ENCODE data around the gene MAP3K5. TPM values are rescaled to one million over a fixed set of nuclear protein-coding genes. Genes with fewer than 3 reads are reported as not detected.

Gene MAP3K5
- total RNA-seq, 1 experiment from 2014 or later = 8.1 TPM

DNA sequence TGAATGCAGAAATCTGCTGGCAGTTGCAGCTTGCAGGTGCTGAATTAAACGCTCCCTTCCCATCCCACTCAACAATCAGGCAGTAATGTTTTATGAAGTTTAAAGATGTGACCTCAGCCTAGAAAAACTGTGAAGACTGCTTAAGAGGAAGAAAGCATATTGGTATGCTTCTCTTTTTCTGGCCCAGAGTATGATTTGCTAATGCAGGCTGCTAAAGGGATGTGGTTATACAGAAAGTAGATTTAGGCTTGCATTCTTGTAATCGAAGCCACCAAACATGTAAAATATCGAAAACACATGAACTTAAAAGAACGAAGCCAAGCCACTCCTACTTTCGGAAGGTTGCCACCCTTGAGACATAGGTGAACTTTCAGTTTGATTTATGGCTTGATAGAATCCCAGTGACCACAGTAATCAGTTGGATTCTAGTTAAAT is 40.7 kb downstream of the MAP3K5 start:
- H3K9me3 ChIP-seq (ENCODE audit: control insufficient read depth, insufficient read depth, low read depth, low read length) = no peaks in the 10 kb centered on the region
- no TSS peak for BruUV-seq (replicated peaks)

GRCh38 chr6:136750696-136751521 is 41.4 kb downstream of the MAP3K5 start:
- Histone ChIP-seq H3K4me1 (ENCODE audit: control insufficient read depth, insufficient read depth, low read length) (no peaks in the 10 kb centered on the region; the same call in 1 of the 2 replicates), H3K27ac (ENCODE audit: low read length) (no peak overlapping the region), H3K9me3 (ENCODE audit: control insufficient read depth, insufficient read depth, low read depth, low read length) (no peaks in the 10 kb centered on the region), H3K4me3 (ENCODE audit: low read depth in 2 of 2, low read length in 2 of 2) (no peak overlapping the region), H3K27me3 (ENCODE audit: control insufficient read depth, insufficient read depth, low read length) (no peaks in the 10 kb centered on the region), H3K36me3 (ENCODE audit: control insufficient read depth, insufficient read depth, low read length) (no peaks in the 10 kb centered on the region)
- intact Hi-C loops (cut with micrococcal nuclease; ENCODE audit: unreplicated experiment) (no loop called here), in situ Hi-C loops (cut with HindIII; ENCODE audit: low pct_unique_long_range_greater_than_20kb, low sequenced_read_pairs) (no loop called here)
- POLR2A ChIA-PET = no interaction called here
- BruUV-seq (replicated peaks) = no TSS peak
- no peak for TF ChIP-seq POLR2AphosphoS5 (IDR thresholded peaks at IDR 0.05; ENCODE audit: low read depth, low read length)
- no peak for TF ChIP-seq SIN3A (IDR thresholded peaks at IDR 0.05; ENCODE audit: borderline replicate concordance, insufficient read depth, low read depth, low read length)
- TF ChIP-seq TCF7L2 (IDR thresholded peaks at IDR 0.05; ENCODE audit: low read depth, low read length) = no peak
- TF ChIP-seq, protein P1, sequence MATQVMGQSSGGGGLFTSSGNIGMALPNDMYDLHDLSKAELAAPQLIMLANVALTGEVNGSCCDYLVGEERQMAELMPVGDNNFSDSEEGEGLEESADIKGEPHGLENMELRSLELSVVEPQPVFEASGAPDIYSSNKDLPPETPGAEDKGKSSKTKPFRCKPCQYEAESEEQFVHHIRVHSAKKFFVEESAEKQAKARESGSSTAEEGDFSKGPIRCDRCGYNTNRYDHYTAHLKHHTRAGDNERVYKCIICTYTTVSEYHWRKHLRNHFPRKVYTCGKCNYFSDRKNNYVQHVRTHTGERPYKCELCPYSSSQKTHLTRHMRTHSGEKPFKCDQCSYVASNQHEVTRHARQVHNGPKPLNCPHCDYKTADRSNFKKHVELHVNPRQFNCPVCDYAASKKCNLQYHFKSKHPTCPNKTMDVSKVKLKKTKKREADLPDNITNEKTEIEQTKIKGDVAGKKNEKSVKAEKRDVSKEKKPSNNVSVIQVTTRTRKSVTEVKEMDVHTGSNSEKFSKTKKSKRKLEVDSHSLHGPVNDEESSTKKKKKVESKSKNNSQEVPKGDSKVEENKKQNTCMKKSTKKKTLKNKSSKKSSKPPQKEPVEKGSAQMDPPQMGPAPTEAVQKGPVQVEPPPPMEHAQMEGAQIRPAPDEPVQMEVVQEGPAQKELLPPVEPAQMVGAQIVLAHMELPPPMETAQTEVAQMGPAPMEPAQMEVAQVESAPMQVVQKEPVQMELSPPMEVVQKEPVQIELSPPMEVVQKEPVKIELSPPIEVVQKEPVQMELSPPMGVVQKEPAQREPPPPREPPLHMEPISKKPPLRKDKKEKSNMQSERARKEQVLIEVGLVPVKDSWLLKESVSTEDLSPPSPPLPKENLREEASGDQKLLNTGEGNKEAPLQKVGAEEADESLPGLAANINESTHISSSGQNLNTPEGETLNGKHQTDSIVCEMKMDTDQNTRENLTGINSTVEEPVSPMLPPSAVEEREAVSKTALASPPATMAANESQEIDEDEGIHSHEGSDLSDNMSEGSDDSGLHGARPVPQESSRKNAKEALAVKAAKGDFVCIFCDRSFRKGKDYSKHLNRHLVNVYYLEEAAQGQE (IDR thresholded peaks at IDR 0.05; ENCODE audit: insufficient read depth in 1 of 2, low read depth in 2 of 2, low read length in 1 of 2) = no peak
- TF ChIP-seq, protein P2, sequence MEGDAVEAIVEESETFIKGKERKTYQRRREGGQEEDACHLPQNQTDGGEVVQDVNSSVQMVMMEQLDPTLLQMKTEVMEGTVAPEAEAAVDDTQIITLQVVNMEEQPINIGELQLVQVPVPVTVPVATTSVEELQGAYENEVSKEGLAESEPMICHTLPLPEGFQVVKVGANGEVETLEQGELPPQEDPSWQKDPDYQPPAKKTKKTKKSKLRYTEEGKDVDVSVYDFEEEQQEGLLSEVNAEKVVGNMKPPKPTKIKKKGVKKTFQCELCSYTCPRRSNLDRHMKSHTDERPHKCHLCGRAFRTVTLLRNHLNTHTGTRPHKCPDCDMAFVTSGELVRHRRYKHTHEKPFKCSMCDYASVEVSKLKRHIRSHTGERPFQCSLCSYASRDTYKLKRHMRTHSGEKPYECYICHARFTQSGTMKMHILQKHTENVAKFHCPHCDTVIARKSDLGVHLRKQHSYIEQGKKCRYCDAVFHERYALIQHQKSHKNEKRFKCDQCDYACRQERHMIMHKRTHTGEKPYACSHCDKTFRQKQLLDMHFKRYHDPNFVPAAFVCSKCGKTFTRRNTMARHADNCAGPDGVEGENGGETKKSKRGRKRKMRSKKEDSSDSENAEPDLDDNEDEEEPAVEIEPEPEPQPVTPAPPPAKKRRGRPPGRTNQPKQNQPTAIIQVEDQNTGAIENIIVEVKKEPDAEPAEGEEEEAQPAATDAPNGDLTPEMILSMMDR (IDR thresholded peaks at IDR 0.05) = no peak
- DNase-seq (ENCODE audit: low read depth, low spot score) (no peak), ATAC-seq (no peak)
- CTCF ChIA-PET = no interaction called here

More for the DNA sequence above, 40.7 kb downstream of the MAP3K5 start:
- intact Hi-C loops (cut with micrococcal nuclease; ENCODE audit: unreplicated experiment) (no loop called here), in situ Hi-C loops (cut with HindIII; ENCODE audit: low pct_unique_long_range_greater_than_20kb, low sequenced_read_pairs) (no loop called here)
- no peaks in the 10 kb centered on the region; the same call in 1 of the 2 replicates for H3K4me1 ChIP-seq (ENCODE audit: control insufficient read depth, insufficient read depth, low read length)
- no peak overlapping the region for H3K4me3 ChIP-seq (ENCODE audit: low read depth in 2 of 2, low read length in 2 of 2)
- H3K27me3 ChIP-seq (ENCODE audit: control insufficient read depth, insufficient read depth, low read length) = no peaks in the 10 kb centered on the region
- H3K36me3 ChIP-seq (ENCODE audit: control insufficient read depth, insufficient read depth, low read length) = no peaks in the 10 kb centered on the region
- no peak for ATAC-seq
- TF ChIP-seq, protein P2 (IDR thresholded peaks at IDR 0.05) = no peak
- TF ChIP-seq POLR2AphosphoS5 (IDR thresholded peaks at IDR 0.05; ENCODE audit: low read depth, low read length) (no peak), TCF7L2 (IDR thresholded peaks at IDR 0.05; ENCODE audit: low read depth, low read length) (no peak), SIN3A (IDR thresholded peaks at IDR 0.05; ENCODE audit: borderline replicate concordance, insufficient read depth, low read depth, low read length) (no peak)
- TF ChIP-seq, protein P1 (IDR thresholded peaks at IDR 0.05; ENCODE audit: insufficient read depth in 1 of 2, low read depth in 2 of 2, low read length in 1 of 2) = no peak
- no peak overlapping the region for H3K27ac ChIP-seq (ENCODE audit: low read length)
- no peak for DNase-seq (ENCODE audit: low read depth, low spot score)
- ChIA-PET CTCF (no interaction called here), POLR2A (no interaction called here)

All from Panc1 (cell line).